ENCODE measurements around the gene RNPS1. TPM values are rescaled to one million over a fixed set of nuclear protein-coding genes. Genes with fewer than 3 reads are reported as not detected.

The RNPS1 gene
- total and polyA plus RNA-seq, 9 of the 15 experiments (the other 6 are each of a cell fraction or from before 2014, with no cell fraction given), result 44.9 to 338 (median 202) TPM

- TF ChIP-seq STAT5B (CRISPR knock-in tag; IDR thresholded peaks at IDR 0.05), result no peak
- no peak for TF ChIP-seq PHF20 (IDR thresholded peaks at IDR 0.05; ENCODE audit: partially characterized antibody)
- TF ChIP-seq GATA2 (CRISPR knock-in tag; IDR thresholded peaks at IDR 0.05), result no peak
- no peak for TF ChIP-seq ZNF280A (IDR thresholded peaks at IDR 0.05; ENCODE audit: low read depth, partially characterized antibody)
- TF ChIP-seq, protein P1, sequence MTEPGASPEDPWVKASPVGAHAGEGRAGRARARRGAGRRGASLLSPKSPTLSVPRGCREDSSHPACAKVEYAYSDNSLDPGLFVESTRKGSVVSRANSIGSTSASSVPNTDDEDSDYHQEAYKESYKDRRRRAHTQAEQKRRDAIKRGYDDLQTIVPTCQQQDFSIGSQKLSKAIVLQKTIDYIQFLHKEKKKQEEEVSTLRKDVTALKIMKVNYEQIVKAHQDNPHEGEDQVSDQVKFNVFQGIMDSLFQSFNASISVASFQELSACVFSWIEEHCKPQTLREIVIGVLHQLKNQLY (CRISPR knock-in tag; conservative IDR thresholded peaks at IDR 0.05), result no peak
- TF ChIP-seq ZFP1 (CRISPR knock-in tag; IDR thresholded peaks at IDR 0.05), result no peak
- TF ChIP-seq MYNN (IDR thresholded peaks at IDR 0.05), result peak; percentile 20; the same call in 1 of the 2 replicates
- TF ChIP-seq MYNN (CRISPR knock-in tag; IDR thresholded peaks at IDR 0.05), result no peak
- TF ChIP-seq ZNF347 (CRISPR knock-in tag; IDR thresholded peaks at IDR 0.05; ENCODE audit: low read depth), result no peak
- TF ChIP-seq HDAC6 (IDR thresholded peaks at IDR 0.05; ENCODE audit: low read depth, low read length), result no peak
- no peak for TF ChIP-seq SIN3B (IDR thresholded peaks at IDR 0.05; ENCODE audit: low read depth)
- TF ChIP-seq BRD4 (IDR thresholded peaks at IDR 0.05), result no peak
- TF ChIP-seq, protein P2, sequence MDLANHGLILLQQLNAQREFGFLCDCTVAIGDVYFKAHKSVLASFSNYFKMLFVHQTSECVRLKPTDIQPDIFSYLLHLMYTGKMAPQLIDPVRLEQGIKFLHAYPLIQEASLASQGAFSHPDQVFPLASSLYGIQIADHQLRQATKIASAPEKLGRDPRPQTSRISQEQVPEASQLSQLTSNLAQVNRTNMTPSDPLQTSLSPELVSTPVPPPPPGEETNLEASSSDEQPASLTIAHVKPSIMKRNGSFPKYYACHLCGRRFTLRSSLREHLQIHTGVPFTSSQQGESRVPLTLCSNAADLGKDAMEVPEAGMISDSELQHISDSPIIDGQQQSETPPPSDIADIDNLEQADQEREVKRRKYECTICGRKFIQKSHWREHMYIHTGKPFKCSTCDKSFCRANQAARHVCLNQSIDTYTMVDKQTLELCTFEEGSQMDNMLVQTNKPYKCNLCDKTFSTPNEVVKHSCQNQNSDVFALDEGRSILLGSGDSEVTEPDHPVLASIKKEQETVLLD (IDR thresholded peaks at IDR 0.05), result no peak
- TF ChIP-seq DPF2 (IDR thresholded peaks at IDR 0.05), result 0 out of 2 replicates have a peak, but pooled peaks have one; percentile 27
- no peak for TF ChIP-seq TAF1 (IDR thresholded peaks at IDR 0.05; ENCODE audit: control insufficient read depth, extremely low read depth, insufficient read depth, low read length, severe bottlenecking)
- no peak for TF ChIP-seq ZNF41 (CRISPR knock-in tag; conservative IDR thresholded peaks at IDR 0.05)
- TF ChIP-seq, protein P3, sequence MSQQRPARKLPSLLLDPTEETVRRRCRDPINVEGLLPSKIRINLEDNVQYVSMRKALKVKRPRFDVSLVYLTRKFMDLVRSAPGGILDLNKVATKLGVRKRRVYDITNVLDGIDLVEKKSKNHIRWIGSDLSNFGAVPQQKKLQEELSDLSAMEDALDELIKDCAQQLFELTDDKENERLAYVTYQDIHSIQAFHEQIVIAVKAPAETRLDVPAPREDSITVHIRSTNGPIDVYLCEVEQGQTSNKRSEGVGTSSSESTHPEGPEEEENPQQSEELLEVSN (IDR thresholded peaks at IDR 0.05; ENCODE audit: borderline replicate concordance in 1 of 2, extremely low read depth in 1 of 2, insufficient read depth in 1 of 2, insufficient read length in 1 of 2, low read depth in 1 of 2, low read length in 1 of 2, poor library complexity in 1 of 2, severe bottlenecking in 1 of 2), result no peak
- no peak for TF ChIP-seq ARNT (IDR thresholded peaks at IDR 0.05)
- no peak for TF ChIP-seq MECOM (CRISPR knock-in tag; IDR thresholded peaks at IDR 0.05)
- TF ChIP-seq, protein P4, sequence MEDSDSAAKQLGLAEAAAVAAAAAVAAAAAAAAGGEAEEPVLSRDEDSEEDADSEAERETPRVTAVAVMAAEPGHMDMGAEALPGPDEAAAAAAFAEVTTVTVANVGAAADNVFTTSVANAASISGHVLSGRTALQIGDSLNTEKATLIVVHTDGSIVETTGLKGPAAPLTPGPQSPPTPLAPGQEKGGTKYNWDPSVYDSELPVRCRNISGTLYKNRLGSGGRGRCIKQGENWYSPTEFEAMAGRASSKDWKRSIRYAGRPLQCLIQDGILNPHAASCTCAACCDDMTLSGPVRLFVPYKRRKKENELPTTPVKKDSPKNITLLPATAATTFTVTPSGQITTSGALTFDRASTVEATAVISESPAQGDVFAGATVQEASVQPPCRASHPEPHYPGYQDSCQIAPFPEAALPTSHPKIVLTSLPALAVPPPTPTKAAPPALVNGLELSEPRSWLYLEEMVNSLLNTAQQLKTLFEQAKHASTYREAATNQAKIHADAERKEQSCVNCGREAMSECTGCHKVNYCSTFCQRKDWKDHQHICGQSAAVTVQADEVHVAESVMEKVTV (CRISPR knock-in tag; IDR thresholded peaks at IDR 0.05), result peak; percentile 58
These were observed 29.0 kb upstream of the RNPS1 start (continued) for GRCh38 chr16:2296661-2297505.

Data from K562 (cell line).